Small intestine (tissue), 7 donors: Measurements from ENCODE around the gene FCN1. TPM values are rescaled to one million over a fixed set of nuclear protein-coding genes. Genes with fewer than 3 reads are reported as not detected.

Experiments used
- DNase-seq, 2 donors: peaks; one replicate each; pipeline versions ENCODE4 v3.0.0 to v3.0.0-alpha.2; 2013
- FAIRE-seq: peaks from 2 replicates; lab custom pipeline; 2012; peaks lifted over from hg19 to GRCh38; lab: Jason Lieb, UNC
- H3K27ac ChIP-seq, 3 donors: one replicate each; pipeline ENCODE4 v1.5.1; 2013; ENCODE audit warnings: low read length in 2 of 3, mild to moderate bottlenecking in 2 of 3, control low read depth in 1 of 3, inconsistent platforms in 1 of 3, low read depth in 1 of 3, moderate library complexity in 1 of 3
- H3K27me3 ChIP-seq, 3 donors: one replicate each; pipeline ENCODE4 v1.6.1; 2013; ENCODE audit warnings: low read length in 3 of 3, inconsistent platforms in 1 of 3; ENCODE audit not compliant: control insufficient read depth in 3 of 3, insufficient read depth in 3 of 3
- H3K36me3 ChIP-seq, 3 donors: one replicate each; pipeline ENCODE4 v1.6.1; 2013; ENCODE audit warnings: low read length in 3 of 3, inconsistent platforms in 1 of 3, low read depth in 1 of 3, mild to moderate bottlenecking in 1 of 3, moderate library complexity in 1 of 3; ENCODE audit not compliant: control insufficient read depth in 3 of 3, insufficient read depth in 2 of 3
- H3K4me1 ChIP-seq, 3 donors: one replicate each; pipeline ENCODE4 v1.6.1; 2013; ENCODE audit warnings: low read length in 2 of 3, inconsistent platforms in 1 of 3, low read depth in 1 of 3, mild to moderate bottlenecking in 1 of 3, moderate library complexity in 1 of 3; ENCODE audit not compliant: control insufficient read depth in 3 of 3, insufficient read depth in 2 of 3
- H3K4me3 ChIP-seq, 3 donors: one replicate each; pipeline ENCODE4 v1.5.1; 2013; ENCODE audit warnings: low read length in 3 of 3, control low read depth in 1 of 3, inconsistent platforms in 1 of 3, low read depth in 1 of 3, mild to moderate bottlenecking in 1 of 3, moderate library complexity in 1 of 3
- H3K9me3 ChIP-seq, 2 donors: one replicate each; pipeline ENCODE4 v1.6.1; 2013; ENCODE audit warnings: low read depth in 1 of 2, low read length in 1 of 2; ENCODE audit not compliant: control insufficient read depth in 2 of 2, insufficient read depth in 1 of 2
- WGBS, 3 donors: extraction: QIAGEN DNeasy Blood & Tissue Kit; methylation state at CpG; one replicate each; pipeline ENCODE4 v1.1.7; 2013; 5-methylcytosine and 5-hydroxymethylcytosine counted together
- polyA plus RNA-seq, 4 donors: library from polyadenylated mRNA; stranded (reverse) in 3 of 4; unstranded in 1 of 4; fragments of 200-250 nt in 3 of 4; fragments of 120-200 nt in 1 of 4; gene quantifications; one replicate each; pipeline versions ENCODE4 v1.2.1 to v1.2.3, GENCODE V29; 2013
- donor health status: healthy with polysubstance abuse.
- donor health status: control.
- donor health status: control.
- donor health status: Bipolar disorder and iron deficiency.
- donor health status: healthy.

The FCN1 gene
- polyA plus RNA-seq, 4 donors, result 0.94 to 1.1 TPM; not detected in 2

- H3K27me3 ChIP-seq, result peaks cover 0 to 3% (median 0%) of the 10 kb centered on the region in 3 donors
- DNase-seq (no peak), FAIRE-seq (no peak)
- H3K36me3 ChIP-seq, result no peaks in the 10 kb centered on the region
- peaks cover 0 to 4% of the 10 kb centered on the region in 2 donors for H3K9me3 ChIP-seq
- H3K27ac ChIP-seq, result no peak overlapping the region
- no peak overlapping the region for H3K4me3 ChIP-seq
- no peaks in the 10 kb centered on the region for H3K4me1 ChIP-seq
- WGBS, 3 donors, result 67 to 74% (median 71%) methylated on average over 5 of the region's 5 CpGs
Observed at GRCh38 chr9:134890155-134890495, 27.6 kb downstream of the FCN1 start.

- Histone ChIP-seq H3K27ac (no peak overlapping the region), H3K27me3 (peaks cover 0 to 3% (median 0%) of the 10 kb centered on the region in 3 donors), H3K4me1 (no peaks in the 10 kb centered on the region), H3K9me3 (peaks cover 0 to 3% of the 10 kb centered on the region in 2 donors), H3K36me3 (no peaks in the 10 kb centered on the region), H3K4me3 (no peak overlapping the region)
- DNase-seq (no peak), FAIRE-seq (no peak)
- 81 to 83% (median 83%) methylated on average over 10 of the region's 10 CpGs for WGBS, 3 donors
Observed at GRCh38 chr9:134889386-134890154, 28.1 kb downstream of the FCN1 start.

DNA sequence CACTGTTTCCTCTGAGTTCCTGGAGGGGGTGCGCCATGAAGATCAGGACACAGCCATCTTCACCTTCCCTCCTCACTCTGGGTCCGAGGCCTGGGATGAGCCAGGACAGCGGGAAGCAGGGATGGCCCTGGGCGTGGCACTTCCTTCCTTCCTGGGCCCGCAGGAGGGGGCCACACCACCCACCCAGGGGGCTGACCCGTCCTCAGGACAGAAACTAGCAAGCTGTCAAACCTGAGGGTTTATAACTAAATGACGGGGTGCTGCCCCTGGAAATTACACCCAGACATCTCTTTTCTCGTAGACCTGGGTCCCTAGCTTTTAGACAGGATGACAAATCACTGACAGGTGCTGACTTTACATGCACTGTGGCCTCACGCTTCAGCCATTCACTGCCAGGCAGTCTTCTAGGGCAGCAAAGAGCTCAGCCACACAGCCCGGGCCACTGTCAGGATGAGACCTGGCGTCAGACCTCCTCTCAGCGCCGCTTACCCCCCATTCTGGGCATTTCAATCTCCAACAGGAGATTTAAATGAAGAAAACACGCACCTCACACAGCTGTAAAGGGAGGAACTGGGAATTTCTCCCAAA, 29.0 kb downstream of the FCN1 start:
- 66 to 80% (median 76%) methylated on average over 12 to 14 of the region's 14 CpGs for WGBS, 3 donors
- no peak overlapping the region for H3K4me3 ChIP-seq
- DNase-seq, result no peak
- H3K27ac ChIP-seq, result no peak overlapping the region
- H3K36me3 ChIP-seq, result no peaks in the 10 kb centered on the region
- no peaks in the 10 kb centered on the region for H3K9me3 ChIP-seq
- H3K4me1 ChIP-seq, result no peaks in the 10 kb centered on the region
- FAIRE-seq, result no peak
- H3K27me3 ChIP-seq, result peaks cover 0 to 3% (median 0%) of the 10 kb centered on the region in 3 donors

DNA sequence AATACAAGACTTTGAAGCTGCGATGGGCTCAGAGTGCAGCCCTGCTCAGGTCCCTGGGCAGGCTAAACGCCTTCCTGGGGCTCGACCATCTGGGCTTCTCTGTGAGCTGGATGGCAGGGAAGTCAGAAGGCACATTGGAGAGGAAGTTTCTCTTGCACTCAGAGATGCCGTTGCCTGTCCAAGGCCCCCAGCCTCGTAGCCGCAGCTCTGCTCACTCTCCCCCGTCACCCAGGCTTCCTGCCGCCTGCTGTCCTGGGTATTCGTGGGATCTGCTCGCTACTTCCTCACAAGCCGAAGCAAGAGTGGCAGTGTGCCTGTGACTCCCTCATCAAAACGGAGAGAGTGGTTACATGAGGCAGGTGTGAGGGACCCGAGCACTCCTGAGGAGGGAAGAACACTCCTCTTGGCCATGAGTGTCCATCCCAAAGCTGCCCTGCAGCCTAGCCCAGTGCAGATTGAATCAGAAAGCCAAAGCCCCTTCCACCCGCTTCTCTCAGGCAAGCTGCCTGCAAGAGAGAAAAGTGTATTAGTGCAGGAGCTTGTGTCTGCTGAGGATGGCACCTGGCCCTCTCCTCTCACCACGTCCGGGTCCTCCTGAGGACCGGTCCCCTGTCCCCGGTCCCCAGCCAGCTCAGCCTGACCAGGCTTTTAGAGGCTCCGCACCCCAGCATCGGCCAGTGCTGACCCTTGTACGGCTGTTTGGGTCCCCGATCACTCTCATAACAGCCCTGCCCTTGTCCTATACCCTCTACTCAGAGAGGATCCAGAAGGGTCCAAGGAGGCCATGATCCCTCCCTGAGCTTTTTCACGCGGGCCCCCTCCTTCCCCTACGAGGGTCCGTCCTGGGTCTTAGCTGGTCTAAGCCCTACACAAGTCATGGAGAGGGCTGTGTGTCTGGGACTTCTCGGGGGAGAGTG, 29.8 kb downstream of the FCN1 start:
- 67 to 76% (median 71%) methylated on average over 27 of the region's 27 CpGs for WGBS, 3 donors
- Histone ChIP-seq H3K4me1 (no peaks in the 10 kb centered on the region), H3K9me3 (no peaks in the 10 kb centered on the region), H3K27me3 (peaks cover 0 to 3% (median 0%) of the 10 kb centered on the region in 3 donors), H3K4me3 (no peak overlapping the region), H3K36me3 (no peaks in the 10 kb centered on the region), H3K27ac (no peak overlapping the region)
- DNase-seq (no peak), FAIRE-seq (no peak)

DNA sequence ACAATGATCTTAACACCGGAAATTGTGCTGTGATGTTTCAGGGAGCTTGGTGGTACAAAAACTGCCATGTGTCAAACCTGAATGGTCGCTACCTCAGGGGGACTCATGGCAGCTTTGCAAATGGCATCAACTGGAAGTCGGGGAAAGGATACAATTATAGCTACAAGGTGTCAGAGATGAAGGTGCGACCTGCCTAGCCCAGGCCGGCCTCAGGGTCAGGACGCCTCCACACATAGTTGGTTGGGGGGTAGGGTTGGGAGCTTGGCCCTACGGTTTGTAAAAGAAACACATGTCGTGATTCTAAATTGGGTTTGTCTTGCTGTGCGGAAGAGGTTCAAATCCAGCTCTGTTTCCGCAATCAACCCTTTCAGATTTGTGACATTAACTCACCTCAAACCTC, 30.5 kb downstream of the FCN1 start:
- DNase-seq, result no peak
- FAIRE-seq, result no peak
- Histone ChIP-seq H3K27ac (no peak overlapping the region), H3K27me3 (peaks cover 0 to 3% (median 0%) of the 10 kb centered on the region in 3 donors), H3K4me1 (no peaks in the 10 kb centered on the region), H3K4me3 (no peak overlapping the region), H3K9me3 (no peaks in the 10 kb centered on the region), H3K36me3 (no peaks in the 10 kb centered on the region)
- WGBS, 3 donors, result 85 to 91% (median 88%) methylated on average over 10 of the region's 10 CpGs

DNA sequence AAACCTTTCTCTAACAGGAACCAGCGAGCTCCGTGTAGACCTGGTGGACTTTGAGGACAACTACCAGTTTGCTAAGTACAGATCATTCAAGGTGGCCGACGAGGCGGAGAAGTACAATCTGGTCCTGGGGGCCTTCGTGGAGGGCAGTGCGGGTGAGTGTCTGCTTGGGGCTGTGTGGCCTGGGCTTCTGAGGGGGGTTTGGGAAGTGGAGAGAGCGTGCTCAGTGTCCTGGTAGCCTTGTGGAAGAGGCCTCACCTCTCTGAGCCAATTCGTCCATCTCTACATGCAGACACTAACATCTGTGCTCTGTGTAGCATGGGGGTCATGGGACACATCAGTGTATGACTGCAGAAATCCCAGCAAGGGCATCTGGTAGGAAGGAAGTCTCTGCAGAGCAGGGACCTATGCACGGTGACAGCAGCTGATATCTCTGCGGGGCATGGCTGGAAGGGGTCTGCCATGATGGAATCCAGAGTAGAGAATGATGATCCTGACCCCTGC, 31.2 kb downstream of the FCN1 start:
- no peak for FAIRE-seq
- no peak overlapping the region for H3K27ac ChIP-seq
- no peaks in the 10 kb centered on the region for H3K9me3 ChIP-seq
- H3K36me3 ChIP-seq, result no peaks in the 10 kb centered on the region
- H3K27me3 ChIP-seq, result peaks cover 0 to 3% (median 0%) of the 10 kb centered on the region in 3 donors
- WGBS, 3 donors, result 77 to 88% (median 80%) methylated on average over 11 of the region's 11 CpGs
- H3K4me3 ChIP-seq, result no peak overlapping the region
- no peak for DNase-seq
- H3K4me1 ChIP-seq, result no peaks in the 10 kb centered on the region

DNA sequence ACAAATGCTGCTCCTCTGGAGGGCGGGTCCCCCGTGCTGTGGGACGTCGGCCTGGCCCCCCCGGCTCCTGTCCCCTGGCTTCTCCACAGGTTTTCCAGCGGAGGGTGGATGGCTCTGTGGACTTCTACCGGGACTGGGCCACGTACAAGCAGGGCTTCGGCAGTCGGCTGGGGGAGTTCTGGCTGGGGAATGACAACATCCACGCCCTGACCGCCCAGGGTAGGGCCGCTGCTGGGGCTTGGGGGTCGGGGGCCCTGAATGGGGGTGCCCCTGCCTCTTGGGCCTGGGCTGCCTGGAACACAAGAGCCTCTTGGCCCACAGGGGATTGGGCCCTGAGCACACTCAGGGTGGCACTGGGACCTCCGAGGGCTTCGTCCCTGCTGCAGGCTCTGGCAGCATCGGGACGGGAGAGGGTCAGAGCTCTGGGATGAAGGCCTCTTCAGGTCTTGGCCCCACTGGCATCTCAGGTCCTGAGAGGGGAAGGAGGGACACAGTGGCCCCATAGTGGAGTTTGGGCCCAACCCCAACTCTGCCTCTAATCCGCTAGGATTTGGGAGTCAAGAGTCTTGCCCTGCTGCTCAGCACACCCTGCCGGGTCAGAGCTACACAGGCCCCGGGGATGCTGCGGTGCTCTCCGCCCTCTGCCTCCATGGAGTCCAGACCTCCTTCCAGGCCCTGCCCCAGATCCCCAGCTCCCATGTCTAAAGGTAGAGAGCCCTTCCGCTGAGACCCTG, 31.9 kb downstream of the FCN1 start:
- H3K27ac ChIP-seq, result no peak overlapping the region
- H3K4me1 ChIP-seq, result no peaks in the 10 kb centered on the region
- H3K4me3 ChIP-seq, result no peak overlapping the region
- DNase-seq, result no peak
- no peak for FAIRE-seq
- peaks cover 0 to 3% (median 0%) of the 10 kb centered on the region in 3 donors for H3K27me3 ChIP-seq
- no peaks in the 10 kb centered on the region for H3K9me3 ChIP-seq
- 79 to 87% (median 80%) methylated on average over 24 of the region's 24 CpGs for WGBS, 3 donors
- H3K36me3 ChIP-seq, result no peaks in the 10 kb centered on the region
